Right renal cortex interstitium (tissue), 3 donors: ENCODE results near the gene FHL2. TPM values are rescaled to one million over a fixed set of nuclear protein-coding genes. Genes with fewer than 3 reads are reported as not detected.
"Not testable (repeated sequence)": the region's sequence is repeated elsewhere in the genome, so short reads cannot be mapped to it uniquely, and the experiment has no call there.

Experiments used
- DNase-seq, 3 donors: peaks; one replicate each; pipeline ENCODE4 v3.0.0-alpha.2; 2013; ENCODE audit warnings: low read depth in 3 of 3, low spot score in 2 of 3
- polyA plus RNA-seq, 3 donors: library from polyadenylated mRNA; unstranded; fragments of 120-200 nt; gene quantifications; one replicate each; pipeline ENCODE4 v1.2.1, GENCODE V29; 2013; ENCODE audit not compliant: insufficient read length in 3 of 3

The FHL2 gene
- polyA plus RNA-seq, 3 donors: 27.8 to 36.9 (median 31.5) TPM

DNA sequence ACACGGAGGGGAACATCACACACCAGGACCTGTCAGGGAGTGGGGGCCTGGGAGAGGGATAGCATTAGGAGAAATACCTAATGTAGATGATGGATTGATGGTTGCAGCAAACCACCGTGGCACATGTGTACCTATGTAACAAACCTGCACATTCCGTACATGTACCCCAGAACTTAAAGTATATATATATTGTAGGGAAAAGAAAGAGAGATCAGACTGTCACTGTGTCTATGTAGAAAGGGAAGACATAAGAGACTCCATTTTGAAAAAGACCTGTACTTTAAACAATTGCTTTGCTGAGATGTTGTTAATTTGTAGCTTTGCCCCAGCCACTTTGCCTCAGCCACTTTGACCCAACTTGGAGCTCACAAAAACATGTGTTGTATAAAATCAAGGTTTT lies 26.0 kb upstream of the FHL2 start:
- not testable (repeated sequence) for DNase-seq

GRCh38 chr2:105422801-105423200 lies 23.9 kb upstream of the FHL2 start:
- DNase-seq: no peak

- DNase-seq: no peak
These were observed 22.2 kb upstream of the FHL2 start for GRCh38 chr2:105421053-105421452.

DNA sequence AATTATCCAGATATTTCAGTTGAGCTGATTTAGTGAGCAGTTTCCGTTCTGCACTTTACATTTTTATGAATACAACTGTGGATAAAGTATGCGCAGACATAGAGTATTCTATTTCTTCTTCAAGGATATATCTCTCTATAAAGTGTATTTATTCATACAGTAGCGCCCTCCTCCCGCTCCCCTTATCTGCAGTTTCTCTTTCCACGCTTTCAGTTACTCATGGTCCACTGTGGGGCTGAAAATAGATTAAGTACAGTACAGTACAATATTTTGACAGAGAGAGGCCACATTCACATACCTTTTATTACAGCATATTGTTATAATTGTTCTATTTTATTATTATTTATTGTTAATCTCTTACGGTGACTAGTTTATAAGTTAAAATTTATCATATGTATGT lies 19.7 kb upstream of the FHL2 start:
- no peak for DNase-seq

DNA sequence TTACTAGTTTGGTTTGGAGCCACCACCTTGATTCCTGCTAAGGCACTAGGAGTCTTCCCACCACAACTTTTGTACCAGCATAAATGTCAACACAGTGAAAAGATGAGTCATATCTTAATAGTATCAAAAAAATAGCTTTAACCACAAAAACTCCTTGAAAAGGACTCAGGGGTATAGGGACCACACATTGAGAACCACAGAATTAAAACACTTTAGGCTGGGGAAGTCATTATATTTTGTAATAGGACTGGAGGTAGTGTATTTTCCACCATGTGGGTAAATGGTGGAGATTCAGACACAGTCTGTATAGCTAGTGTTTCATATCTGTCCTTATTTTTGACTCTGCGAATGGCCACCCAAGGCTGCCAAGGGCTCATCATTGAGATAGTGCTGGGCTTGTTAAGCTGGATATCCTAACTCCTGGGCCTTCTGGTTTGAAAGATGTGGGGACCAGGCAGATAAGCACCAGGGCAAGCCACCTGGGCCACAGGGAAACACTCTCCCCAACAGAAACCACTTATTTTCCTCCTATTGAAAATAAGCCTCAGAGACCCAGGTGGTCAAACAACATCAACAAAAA lies 19.1 kb upstream of the FHL2 start:
- DNase-seq: no peak

GRCh38 chr2:105416156-105416555 lies 17.3 kb upstream of the FHL2 start:
- no peak for DNase-seq

DNA sequence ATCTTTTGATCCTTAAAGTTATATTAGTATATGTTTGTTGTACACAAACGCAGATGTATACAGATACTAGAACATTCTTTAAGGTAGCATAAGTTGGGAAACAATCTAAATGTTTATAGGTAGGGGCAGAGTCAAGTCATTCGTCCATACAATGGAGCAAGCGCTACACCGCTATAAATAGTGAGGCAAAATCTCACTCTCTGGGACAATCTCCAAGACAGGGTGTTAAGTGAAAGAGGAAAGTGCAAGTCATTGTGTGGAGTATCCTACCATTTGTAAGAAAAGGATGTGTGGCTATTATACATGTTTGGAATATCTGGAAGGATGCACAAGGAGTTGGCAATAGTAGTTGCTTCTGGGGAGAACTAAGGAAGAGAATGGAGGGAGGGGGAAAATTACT lies 16.2 kb upstream of the FHL2 start:
- DNase-seq: no peak

GRCh38 chr2:105413206-105413605 lies 14.4 kb upstream of the FHL2 start:
- no peak for DNase-seq

GRCh38 chr2:105412584-105412983 lies 13.7 kb upstream of the FHL2 start:
- no peak for DNase-seq

DNA sequence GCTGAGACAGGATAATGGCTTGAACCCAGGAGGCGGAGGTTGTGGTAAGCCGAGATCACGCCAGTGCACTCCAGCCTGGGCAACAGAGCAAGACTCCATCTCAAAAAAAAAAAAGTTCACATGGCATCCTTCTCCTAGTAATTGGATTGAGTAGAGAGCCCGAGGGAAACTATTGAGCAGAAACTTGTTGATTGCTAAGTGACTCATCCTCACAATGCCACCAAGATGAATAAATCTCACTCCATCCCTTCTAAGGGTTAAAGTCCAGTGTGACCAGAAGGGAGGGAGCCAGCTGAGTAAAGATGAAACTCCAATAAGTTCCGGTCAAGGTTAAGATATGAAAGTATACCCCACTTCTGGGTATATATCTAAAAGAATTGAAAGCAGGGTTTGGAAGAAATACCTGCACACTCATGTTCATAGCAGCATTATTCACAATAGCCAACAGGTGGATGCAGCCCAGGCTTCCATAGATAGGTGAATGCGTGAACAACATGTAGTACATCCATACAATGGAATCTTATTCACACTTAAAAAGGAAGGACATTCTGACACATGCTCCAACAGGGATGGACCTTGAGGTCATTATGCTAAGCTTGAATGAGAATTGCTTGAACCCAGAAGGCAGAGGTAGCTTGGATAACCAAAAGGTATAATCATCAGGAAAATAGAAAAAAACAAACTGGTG lies 13.0 kb upstream of the FHL2 start:
- no peak for DNase-seq

- no peak for DNase-seq
These were observed 11.7 kb upstream of the FHL2 start for GRCh38 chr2:105410554-105410953.

- DNase-seq: no peak
These were observed 10.9 kb upstream of the FHL2 start for GRCh38 chr2:105409717-105410116.

- DNase-seq: no peak
These were observed 9.3 kb upstream of the FHL2 start for GRCh38 chr2:105407946-105408743.

DNA sequence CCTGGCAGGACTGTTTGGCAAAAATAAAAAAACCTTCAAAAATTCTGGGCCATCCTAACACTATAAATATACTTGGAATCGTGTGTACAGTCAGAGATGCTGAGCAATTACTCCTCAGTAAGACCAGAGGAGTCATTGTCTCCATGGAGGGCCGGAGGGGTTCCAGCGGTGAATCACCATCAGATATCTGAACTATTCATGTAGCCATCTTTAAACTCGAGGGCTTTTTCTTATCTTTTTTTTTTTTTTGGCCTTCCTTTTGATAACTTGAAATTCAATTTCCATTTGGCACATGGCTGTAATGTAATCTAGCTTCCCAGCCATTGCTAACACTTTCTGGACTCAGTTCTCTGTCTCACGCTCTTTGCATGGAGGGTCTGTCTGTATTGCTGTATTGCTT lies 7.4 kb upstream of the FHL2 start:
- DNase-seq: no peak

GRCh38 chr2:105405291-105405690 lies 6.4 kb upstream of the FHL2 start:
- DNase-seq: no peak

DNA sequence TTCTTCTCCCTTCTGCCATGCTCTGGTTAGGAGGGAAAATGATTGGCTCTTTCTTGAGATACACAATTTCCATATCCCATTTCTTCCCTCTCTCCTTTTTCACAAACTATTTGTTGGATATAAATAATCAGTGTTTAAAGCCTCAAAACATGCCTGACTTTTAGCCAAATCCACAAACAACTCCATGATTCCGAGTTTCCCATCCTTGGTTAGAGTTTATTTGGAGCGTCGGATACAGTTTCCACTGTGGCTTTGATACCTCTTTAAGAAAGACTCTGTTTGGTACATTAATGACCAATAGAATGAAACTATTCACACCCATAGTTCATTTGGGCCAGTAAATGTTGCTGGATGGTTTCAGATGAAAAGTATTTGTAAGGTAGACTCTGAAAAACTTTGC lies 5.9 kb upstream of the FHL2 start:
- DNase-seq: no peak

DNA sequence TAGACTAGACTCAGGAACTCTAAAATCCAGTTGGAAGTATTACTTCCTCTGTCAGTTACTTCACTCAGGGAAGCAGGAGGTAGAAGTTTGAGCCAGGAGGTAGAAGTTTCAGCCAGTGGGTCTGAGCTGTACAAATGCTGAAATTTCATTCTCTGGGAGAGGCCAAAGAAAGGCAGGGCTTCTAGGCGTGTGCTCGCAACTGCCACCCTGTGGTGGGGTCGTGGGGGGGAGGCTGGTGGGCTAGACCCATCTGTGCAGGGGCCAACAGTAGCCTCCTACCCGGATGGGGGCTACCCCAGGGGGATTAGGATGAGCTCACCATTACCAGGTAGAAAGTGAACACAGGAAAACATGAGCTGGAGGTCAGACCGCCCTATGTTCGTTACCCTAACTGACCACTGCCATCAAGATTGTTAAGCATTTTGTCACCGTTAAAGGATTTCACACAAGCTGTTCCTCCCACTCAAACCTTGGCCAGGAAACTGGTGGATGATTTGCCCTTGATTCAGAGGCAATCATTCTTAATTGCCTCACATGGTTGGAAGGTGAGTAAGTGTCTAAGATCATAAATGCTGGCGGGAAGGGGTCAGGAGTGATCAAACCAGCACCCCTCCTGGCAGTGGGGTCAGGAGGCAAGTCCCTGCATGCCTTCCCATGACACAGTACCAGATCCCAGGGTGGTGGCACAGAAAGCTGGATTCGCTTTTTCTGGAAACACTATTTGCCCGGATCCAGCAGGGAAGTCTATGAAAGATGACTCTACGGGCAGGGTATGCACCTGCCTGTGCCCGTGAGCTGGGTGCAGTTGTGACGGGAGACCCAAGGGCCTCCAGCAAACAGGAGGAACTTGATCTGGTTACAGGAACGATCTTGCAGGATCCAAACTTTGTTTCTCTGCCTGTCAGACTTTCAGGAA lies 5.2 kb upstream of the FHL2 start:
- DNase-seq: no peak

DNA sequence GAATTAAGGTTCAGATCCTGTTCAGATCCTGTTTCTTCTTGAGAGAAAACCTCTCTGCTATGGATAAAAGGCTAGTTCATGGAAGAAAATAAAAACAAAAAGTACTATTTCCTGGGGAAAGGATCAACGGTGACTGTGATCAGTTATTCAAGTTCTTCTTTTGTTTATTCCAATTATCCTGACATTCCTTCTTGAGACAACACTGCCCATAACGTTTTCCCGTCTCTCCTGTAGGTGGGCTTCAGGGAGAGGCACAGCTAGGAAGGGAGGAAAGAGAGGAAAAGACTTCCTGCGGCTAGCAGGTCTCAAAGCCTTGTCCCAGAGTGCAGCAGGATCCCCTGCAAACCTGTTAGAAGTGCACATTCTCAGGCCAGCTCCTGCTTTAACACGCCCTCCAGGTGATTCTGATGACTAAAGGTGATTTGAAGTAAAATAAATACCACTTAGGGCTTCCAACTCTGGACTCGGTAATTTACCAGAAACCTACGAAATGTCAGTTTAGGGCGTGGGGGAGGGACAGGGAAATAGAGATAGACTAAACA lies 4.5 kb upstream of the FHL2 start:
- no peak for DNase-seq

DNA sequence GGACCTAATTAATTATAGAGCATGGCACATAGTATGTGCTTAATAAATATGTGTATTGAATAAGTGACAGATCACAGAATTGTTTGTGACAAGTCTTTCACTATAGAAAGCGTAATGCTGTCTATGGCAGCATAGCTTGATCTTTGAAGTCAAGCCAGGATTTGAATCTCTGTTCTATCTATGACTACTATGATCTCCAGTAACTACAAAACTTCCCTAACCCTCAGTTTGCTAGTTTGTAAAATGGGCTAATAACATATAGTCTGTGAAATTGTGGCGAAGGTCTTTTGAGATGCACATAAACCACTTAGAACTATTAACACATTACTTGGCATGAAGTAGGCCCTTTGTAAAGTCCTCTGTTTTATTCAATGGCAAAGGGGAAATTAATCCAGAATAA lies 4.0 kb upstream of the FHL2 start:
- DNase-seq: no peak

- DNase-seq: no peak
These were observed 3.0 kb upstream of the FHL2 start for GRCh38 chr2:105401867-105402266.

DNA sequence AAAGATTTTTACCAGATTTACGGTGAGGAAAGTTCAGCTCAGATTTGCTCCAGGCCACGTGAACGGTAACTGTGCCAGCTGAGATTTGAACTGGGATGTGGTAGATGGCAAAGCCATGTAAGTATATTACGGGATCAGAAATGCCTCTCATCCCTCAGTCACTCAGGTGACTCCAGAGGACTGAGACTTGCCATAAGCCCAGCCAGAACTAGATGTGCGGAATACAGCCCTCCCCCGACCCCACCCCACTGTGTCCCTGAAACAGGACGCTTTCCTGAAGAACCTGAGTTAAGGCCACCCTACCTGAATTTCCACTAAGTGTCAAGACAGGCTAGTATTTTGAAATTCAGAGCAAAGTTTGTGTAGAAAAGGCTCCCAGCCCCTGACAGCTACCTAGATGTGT lies 1.3 kb upstream of the FHL2 start:
- no peak for DNase-seq
